ENCODE results near the gene WDR88. TPM values are rescaled to one million over a fixed set of nuclear protein-coding genes. Genes with fewer than 3 reads are reported as not detected.

WDR88 gene
- total and polyA plus RNA-seq, 2 of the 13 experiments (the other 11 are each of a cell fraction or from before 2014, with no cell fraction given) = not detected

- TF ChIP-seq ZNF558 (CRISPR knock-in tag; IDR thresholded peaks at IDR 0.05; ENCODE audit: borderline replicate concordance) (peak; percentile 74; the same call in 1 of the 2 replicates), ASH2L (IDR thresholded peaks at IDR 0.05; ENCODE audit: insufficient read length, low read depth, low read length) (no peak), RARA (CRISPR knock-in tag; IDR thresholded peaks at IDR 0.05) (peak; percentile 0; the same call in 1 of the 2 replicates), ZNF430 (CRISPR knock-in tag; IDR thresholded peaks at IDR 0.05) (peak; percentile 41; the same call in 1 of the 2 replicates), MAX (IDR thresholded peaks at IDR 0.05) (peak; percentile 22; the same call in 1 of the 2 replicates), ZNF687 (CRISPR knock-in tag; IDR thresholded peaks at IDR 0.05) (peak; percentile 76), TFDP2 (CRISPR knock-in tag; IDR thresholded peaks at IDR 0.05) (0 out of 2 replicates have a peak, but pooled peaks have one; percentile 11), ZNF12 (CRISPR knock-in tag; IDR thresholded peaks at IDR 0.05) (no peak), ZC3H13 (CRISPR knock-in tag; IDR thresholded peaks at IDR 0.05) (0 out of 2 replicates have a peak, but pooled peaks have one; percentile 3), ZNF773 (CRISPR knock-in tag; IDR thresholded peaks at IDR 0.05; ENCODE audit: borderline replicate concordance) (no peak), UBTF (CRISPR knock-in tag; IDR thresholded peaks at IDR 0.05) (peak; percentile 12), SMYD3 (CRISPR knock-in tag; IDR thresholded peaks at IDR 0.05) (0 out of 2 replicates have a peak, but pooled peaks have one; percentile 2), MIXL1 (CRISPR knock-in tag; IDR thresholded peaks at IDR 0.05) (no peak), ZKSCAN5 (CRISPR knock-in tag; IDR thresholded peaks at IDR 0.05) (no peak), ZNF800 (CRISPR knock-in tag; IDR thresholded peaks at IDR 0.05) (0 out of 2 replicates have a peak, but pooled peaks have one; percentile 49), THYN1 (CRISPR knock-in tag; IDR thresholded peaks at IDR 0.05; ENCODE audit: borderline replicate concordance, low read depth) (no peak)
These were observed 45.6 kb downstream of the WDR88 start (continued) for GRCh38 chr19:33177417-33177979.
